H1 (cell line): ENCODE results near the gene AGPAT2. TPM values are rescaled to one million over a fixed set of nuclear protein-coding genes. Genes with fewer than 3 reads are reported as not detected.

Source experiments
- CREB1 ChIP-seq: IDR thresholded peaks from 2 replicates; pipeline ENCODE4 v1.6.1; 2012; ENCODE audit warnings: inconsistent platforms
- FOSL1 ChIP-seq: IDR thresholded peaks from 2 replicates; pipeline ENCODE4 v1.6.1; 2011; ENCODE audit warnings: mild to moderate bottlenecking, low read depth, low read length, moderate library complexity; ENCODE audit not compliant: insufficient read depth
- GABPA ChIP-seq: IDR thresholded peaks from 2 replicates; pipeline ENCODE4 v1.6.1; 2011; ENCODE audit warnings: mild to moderate bottlenecking, low read length, moderate library complexity, borderline replicate concordance; ENCODE audit not compliant: insufficient read depth
- SAP30 ChIP-seq: fragments of 300-600 bp; sonication (generic); IDR thresholded peaks from 2 replicates; pipeline ENCODE4 v1.7.1; 2012; ENCODE audit warnings: low read length, moderate library complexity, mild to moderate bottlenecking, inconsistent platforms; ENCODE audit not compliant: insufficient read depth, insufficient replicate concordance
- SIN3A ChIP-seq, 2 experiments: IDR thresholded peaks in 1 of 2; conservative IDR thresholded peaks in 1 of 2; 2 replicates each; pipeline ENCODE4 v1.6.1; 2011 to 2012; ENCODE audit warnings: low read length in 2 of 2, improper control_type of control experiment in 1 of 2, low read depth in 1 of 2, mild to moderate bottlenecking in 1 of 2
- USF2 ChIP-seq: IDR thresholded peaks from 2 replicates; pipeline ENCODE4 v1.6.1; 2011; ENCODE audit warnings: low read length, improper control_type of control experiment
- polyA plus RNA-seq, 7 experiments: library from polyadenylated mRNA; depleted of rRNA in 3 of 7; stranded (reverse) in 5 of 7; unstranded in 2 of 7; fragments of >200 nt in 5 of 7; fragments of 200-250 nt in 2 of 7; gene quantifications; 1 replicate in 5 of 7; 2 replicates in 1 of 7; 4 replicates in 1 of 7; pipeline versions ENCODE4 v1.2.1 to v1.2.3, GENCODE V29; 2011 to 2013; ENCODE audit warnings: missing spikeins in 2 of 7, mixed read lengths in 2 of 7
- total RNA-seq: library from RNA; stranded (reverse); fragmentation: NEBNext Ultra II Directional; extraction: Animal tissue kit (Norgen Biotek cat#: 25700); gene quantifications from 2 replicates; pipeline ENCODE4 v1.2.1, GENCODE V29; 2021

AGPAT2 gene
- total and polyA plus RNA-seq, 2 of the 8 experiments (the other 6 are each of a cell fraction or from before 2014, with no cell fraction given): 31.6 to 37.6 TPM

DNA sequence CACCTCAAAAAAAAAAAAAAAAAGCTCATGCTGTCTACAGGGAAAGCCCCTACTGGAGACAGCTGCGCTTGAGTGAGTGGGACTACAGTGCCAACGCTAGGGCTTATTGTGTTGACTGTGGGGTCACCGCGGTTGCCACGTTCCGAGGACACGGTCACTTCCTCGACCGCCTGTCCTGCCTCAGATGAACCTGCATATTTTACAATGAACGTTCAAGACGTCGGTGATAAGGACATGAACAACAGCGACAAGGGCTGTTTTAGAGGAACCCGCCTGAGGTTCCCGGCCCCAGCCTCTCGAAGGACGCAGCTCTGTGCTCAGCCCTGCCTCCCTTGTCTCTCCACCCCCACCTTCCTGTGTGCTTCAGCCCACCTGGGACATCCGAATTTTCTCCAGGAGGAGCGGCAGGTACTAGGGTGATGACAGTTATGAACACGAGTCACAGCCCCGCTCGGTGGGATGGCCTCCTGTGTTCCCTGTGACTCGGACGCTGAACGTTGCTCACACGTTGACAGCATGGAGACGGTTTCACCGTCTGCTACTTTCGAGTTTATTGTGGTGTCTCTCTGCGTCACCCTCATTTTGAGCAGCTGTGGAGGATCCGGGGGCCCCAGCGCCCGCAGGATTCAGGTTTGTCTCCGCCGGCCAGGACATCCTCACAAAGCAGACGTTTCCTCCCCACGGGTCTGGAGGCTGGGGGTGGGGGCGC lies 13.9 kb upstream of the AGPAT2 start (continued):
- TF ChIP-seq USF2: no peak
- no peak for TF ChIP-seq SAP30
- TF ChIP-seq GABPA: no peak
- TF ChIP-seq FOSL1: no peak
- TF ChIP-seq CREB1: no peak
- TF ChIP-seq SIN3A (conservative IDR thresholded peaks at IDR 0.05 in 1 of 2, IDR thresholded peaks at IDR 0.05 in 1 of 2; ENCODE audit: low read depth in 1 of 2, low read length in 2 of 2): no peak
